GM21360 (cell line): ENCODE results near the gene TEKT2.

Source experiments
- ATAC-seq: cut with Tn5 transposase; IDR thresholded peaks from one replicate; pipeline ENCODE4 v1.9.1; 2021; ENCODE audit warnings: mild to moderate bottlenecking, moderate library complexity; ENCODE audit not compliant: unreplicated experiment

TEKT2 gene

DNA sequence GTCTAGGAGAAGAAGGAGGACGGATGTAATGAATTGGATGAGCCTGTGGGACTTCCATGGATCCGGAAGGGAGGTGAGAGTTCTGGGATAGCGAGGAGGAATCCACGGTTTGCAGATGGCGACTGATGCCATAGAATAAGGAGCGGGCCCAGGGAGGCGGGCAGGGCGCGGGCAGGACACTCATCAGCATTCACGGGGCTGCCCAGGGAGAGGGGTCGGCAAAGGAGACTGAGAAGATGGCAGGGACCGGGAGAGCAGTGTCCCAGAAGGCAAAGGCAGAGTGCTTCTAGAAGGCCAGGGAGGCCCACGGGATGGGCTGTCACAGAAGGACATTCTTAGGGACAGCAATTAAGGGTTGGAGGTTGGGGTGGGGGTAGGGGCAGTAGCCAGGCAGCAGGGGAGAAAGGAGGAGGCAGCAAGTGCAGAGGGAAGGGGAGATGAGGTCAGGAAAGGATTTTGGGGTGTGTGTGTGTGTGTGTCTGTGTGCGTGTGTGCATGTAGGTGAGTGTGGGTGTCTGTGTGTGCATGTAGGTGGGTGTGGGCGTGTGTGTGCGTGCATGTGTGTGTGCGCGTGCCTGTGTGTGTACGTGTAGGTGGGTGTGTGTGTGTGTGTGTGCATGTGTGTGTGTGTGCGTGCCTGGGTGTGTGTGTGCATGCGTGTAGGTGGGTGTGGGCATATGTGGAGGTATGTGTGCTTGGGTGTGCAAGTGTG, 42.3 kb downstream of the TEKT2 start:
- no peak for ATAC-seq

DNA sequence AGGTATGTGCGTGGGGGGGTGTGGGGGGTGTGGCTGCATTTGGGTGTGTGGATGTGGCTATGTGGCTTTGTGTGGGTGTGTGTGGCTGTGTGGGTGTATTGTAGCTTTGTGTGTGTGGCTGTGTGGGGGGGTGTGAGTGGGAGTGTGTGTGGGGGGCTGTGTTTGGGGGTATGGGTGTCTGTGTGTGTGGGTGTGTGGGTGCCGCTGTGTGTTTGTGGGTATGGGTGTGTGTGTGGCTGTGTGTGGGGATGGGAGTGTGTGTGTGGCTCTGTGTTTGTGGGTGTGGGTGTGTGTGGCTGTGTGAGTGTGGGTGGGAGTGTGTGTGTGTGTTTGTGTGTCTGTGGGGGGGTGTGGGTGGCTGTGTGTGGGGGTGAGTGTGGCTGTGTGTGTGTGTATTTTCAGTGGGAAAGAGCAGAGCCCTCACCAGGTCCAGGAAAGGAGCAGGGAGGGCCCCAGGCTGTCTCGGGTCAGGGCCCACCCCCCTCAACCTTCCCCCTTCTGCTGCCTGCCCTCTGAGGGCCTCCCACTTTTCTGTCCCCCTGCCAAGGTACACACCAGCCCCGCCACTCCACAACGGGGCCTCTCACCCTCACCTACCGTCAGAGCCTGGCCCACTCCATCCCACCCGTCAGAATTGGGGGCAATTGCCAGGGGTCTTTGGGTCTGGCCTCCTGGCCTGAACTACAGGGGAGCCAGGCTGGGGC, 43.1 kb downstream of the TEKT2 start:
- ATAC-seq = no peak

DNA sequence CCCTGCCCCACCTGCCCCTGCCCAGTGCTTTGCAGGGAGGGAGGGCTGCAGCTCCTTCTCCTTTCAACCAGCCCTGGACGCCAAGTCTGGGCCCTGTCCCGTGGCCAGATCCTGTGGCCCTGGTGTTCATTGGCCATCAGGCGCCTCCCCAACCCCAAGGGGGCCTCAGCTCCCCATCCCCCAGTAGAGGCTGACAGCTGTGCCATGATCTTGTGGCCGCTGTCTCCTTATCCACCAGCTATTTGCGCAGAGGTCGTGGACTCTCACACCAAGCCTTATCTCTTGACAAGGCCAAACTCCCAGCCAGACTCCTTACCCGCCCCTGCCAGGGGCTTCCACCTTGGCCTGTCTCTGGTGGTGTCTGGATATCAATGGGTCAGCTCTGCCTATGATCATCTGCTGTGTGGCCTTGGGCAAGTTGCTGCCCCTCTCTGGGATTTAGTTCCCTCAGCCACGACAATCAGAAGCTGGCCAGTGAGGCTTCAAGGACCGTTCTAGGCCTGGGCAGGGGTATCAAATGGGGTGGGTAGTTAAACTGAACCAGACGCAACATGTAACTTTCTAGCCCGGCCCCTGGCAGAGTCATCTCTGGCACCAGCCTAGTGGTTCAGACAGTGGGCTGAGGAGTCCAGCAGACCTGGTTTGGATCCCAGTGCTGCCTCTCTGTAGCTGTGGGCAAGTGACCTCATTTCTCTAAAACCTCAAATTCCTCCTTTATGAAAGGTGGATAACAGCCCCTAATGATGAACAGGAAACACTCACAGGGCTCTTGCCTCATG, 44.4 kb downstream of the TEKT2 start:
- no peak for ATAC-seq

DNA sequence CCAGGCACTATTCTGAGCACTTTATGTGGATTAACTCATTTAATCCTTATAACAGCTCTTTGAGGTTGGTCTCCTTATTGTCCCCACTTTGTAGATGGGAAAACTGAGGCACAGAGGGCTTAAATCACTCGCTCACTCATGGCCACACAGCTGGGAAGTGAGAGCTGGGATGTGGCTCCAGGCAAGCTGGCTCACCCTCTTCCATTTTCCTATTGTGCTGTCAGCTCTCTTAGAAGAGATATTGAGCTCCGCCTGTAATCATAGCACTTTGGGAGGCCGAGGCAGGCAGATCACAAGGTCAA, 45.0 kb downstream of the TEKT2 start:
- ATAC-seq = no peak

DNA sequence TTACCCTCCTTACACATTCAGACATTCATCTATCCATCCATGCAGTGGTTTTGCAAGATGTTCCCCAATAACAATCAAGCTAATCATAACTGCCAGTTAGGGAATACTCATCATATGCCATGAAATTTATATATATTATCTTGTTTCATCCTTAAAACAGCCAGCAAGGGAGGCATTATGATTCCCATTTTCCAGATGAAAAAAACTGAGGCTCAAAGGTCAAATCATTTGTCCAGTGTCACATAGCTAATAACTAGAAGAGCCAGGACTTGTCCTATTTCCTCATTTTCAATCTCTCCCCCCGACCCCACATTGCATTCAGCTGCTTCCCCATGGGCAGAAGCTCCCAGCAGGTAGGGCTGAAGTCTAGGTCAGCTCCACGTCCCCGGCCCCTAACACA, 48.1 kb downstream of the TEKT2 start:
- ATAC-seq = no peak

DNA sequence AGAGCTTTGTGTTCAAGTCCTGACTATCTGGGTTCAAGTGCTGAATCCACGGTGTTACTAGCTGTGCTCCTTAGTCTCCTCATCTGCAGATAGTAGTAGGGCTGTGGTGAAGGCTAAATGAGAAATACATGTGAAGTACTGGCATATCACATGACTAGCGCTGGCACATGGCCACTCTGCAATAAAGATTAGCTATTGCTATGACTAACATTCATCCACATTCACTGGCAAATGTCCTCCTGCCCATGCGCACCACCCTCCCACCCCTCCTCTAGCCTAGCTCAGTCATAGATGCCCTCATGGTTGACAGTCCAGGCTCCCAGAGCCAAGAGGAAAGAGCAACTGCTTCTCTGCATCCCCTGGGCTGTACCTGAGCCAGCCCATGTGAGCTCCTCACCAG, 49.6 kb downstream of the TEKT2 start:
- no peak for ATAC-seq

DNA sequence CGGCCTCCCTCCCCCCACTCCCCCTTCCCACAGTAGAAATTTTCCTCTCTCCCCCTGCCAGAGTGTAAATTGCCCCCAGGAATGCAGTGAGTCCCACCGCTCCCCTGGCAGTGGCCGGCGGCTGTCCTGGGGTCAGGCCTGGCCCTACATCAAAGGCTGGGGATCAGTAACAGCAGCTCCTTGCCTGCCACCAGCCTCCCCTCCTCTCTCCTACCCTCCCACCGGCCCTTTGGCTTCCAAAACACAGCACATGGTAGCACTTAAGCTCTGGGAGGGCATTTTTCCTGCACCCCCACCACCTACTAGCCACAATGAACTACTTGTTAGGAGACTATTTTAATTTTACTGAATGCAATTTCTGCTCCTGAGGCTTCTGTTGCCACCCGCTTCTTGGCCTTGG, 50.1 kb downstream of the TEKT2 start:
- ATAC-seq = no peak

DNA sequence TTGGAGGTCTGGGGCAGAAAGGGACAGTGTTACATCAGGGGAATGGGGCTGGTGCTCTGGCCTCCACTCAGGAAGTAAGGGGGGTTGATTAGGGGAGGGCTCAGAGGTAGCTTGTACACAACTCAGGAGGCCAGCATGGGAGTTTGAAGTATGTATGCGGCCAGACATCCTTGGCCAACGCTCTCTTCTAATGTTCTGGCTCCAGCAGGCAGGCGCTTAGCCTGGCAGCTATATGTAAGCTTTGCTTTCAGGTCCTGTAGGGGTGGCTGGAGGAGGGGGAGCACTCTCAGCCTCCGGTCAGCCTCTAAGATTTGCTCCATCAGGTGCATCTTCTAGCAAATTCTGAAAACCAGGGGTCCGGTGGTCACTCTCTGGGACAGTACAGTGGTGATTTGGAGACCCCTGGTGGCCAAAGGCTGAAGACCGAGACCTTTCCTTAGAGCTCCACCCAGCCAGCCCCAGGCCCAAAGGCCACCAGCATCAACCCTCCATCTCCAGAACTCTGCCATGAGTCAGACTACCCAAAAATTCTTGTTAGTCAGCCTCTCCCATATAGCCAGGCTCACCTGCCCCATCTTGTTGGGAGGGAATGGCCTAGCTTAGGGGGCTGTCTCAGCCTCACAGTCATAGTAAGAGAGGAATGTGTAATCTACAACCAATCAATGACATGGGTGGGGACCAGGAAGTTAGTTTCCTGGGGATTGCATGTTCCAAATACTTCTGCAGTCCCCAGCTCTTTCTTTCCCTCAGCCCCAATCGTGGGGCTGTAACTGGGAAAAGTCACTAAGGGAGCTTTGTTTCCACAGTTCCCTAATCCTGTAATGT, 50.8 kb downstream of the TEKT2 start:
- no peak for ATAC-seq

DNA sequence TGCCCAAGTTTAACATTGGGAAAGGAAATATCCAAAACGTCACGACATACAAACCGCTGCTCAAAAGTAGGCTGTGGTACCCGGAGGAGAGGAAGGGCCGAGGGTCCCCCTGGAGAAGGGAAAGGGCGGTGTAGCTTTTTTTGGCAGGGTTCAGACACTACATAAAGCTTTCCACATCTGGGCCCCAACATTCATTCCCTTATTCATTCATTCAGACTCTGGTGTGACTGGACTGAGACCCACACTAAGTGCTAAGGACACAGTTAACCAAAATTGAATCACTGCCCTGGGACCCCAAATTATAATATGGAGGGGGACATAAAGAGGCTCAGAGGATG, 51.4 kb downstream of the TEKT2 start:
- no peak for ATAC-seq

DNA sequence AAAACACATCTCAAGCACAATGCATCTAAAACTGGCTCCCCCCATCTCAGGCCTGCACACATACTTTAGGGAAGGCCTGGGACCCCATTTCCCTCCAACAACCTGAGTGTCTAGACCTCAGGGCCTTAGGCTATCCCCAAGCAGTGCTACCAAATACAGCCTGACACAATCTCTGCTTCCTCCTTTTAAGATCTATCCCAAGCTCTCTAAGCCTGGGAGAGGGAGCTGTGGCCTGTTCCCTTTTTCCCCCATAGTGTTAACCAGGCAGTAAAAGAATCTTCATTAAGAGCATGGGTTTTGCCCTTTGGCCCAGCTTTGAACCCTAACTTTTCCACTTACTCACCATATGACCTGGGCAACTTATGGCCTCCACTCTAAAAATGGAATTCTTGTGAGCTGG, 51.9 kb downstream of the TEKT2 start:
- ATAC-seq = no peak

DNA sequence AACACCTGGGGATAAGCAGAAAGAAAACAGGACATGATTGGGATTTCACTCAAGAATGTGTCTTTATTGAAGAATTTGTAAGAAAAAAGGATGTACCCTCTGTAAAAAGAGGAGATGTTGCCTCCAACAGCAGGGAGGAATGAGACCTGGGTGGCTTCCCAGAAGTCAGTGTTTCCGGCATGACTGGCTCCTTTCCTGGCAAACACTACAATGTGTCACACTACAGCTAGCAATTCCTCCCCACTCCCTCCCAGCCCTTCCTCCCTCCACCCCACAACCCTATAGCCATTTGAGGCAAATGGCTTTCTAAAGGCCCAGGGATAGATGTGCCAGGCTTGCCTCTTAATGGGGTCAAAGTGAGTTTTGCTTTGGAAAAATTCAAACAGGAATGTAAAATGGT, 52.6 kb downstream of the TEKT2 start:
- ATAC-seq = no peak

DNA sequence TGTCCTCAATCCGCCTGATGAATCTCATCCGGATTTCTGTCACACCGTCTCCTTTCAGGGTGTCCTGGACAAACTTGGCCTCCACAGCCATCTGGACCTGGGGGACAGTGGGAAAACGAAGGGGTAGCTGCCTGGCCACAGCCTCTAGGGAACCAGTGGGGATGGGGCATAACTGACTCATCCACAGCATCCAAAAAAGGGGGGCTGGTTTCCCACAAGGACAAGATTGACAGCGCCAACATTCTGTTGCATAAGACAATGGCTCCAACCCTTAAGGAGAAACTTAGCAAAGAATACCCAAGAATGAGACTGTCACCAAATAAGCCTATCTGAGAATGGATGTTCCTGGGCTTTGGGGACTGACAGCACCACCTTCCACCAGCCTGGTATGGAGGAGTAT, 53.3 kb downstream of the TEKT2 start:
- no peak for ATAC-seq

DNA sequence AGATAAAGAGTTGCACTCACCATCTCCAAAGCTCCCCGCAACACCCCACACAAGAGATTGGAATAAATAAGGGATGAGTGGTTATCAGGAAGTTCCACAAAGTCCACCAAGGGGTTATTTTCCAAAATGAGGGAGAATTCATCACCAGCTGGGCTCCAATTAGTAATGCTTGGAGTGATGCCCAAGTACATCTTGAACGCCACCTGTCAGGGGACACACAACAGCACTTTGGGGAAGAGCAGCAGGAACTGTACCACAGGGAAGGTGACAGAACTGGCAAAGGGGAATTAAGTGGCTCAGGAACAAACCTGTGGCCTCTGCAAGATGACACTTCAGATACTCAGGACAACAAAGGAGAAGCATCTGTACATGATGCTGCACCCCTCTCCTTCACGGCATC, 53.9 kb downstream of the TEKT2 start:
- no peak for ATAC-seq
